Cortex of kidney (tissue), 1 donor: ENCODE measurements around the gene RFNG.

ENCODE experiments used
- DNase-seq: peaks from one replicate; lab custom pipeline; 2025; lab: John Stamatoyannopoulos, UW

RFNG gene

DNA sequence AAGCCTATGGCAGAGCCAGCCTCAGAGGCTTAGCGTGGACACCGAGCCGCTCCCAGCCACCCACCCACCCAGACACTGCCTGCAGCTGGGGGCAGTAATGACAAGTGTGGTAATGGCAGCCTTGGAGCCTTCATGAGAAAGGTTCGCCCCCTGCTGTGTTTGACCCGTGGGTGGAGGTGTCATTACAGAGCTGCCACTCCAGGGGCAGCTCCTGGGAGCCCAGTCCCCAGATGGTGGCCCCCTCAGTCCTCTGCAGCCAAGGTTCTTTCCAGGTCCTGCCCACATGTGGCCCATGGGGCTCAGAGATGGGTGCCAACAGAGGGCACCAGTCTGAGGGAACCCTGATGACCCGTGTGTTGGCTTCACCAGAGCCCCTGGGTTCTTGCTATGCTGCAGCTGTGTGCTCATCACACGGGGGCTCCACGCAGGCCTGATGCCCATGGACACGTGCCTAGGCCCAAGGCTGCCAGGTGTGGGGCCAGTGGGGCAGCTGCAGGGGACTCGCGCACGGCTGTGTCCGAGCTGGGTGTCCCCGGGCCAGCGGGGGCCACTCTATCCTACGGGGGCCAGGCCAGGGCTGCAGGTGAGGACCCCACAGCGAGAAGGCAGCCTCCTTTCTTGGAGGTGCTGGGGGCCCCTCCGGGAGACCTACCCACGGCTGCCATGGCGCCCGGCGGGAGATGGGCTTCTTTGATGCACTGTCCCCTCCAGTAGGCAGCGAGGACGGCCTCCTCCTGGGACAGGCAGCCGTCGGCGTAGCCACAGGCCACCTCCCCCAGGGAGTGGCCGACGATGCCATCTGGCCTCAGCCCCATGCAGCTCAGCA lies 38.3 kb upstream of the RFNG start:
- DNase-seq = no peak

GRCh38 chr17:82088838-82089722 lies 37.5 kb upstream of the RFNG start:
- no peak for DNase-seq

DNA sequence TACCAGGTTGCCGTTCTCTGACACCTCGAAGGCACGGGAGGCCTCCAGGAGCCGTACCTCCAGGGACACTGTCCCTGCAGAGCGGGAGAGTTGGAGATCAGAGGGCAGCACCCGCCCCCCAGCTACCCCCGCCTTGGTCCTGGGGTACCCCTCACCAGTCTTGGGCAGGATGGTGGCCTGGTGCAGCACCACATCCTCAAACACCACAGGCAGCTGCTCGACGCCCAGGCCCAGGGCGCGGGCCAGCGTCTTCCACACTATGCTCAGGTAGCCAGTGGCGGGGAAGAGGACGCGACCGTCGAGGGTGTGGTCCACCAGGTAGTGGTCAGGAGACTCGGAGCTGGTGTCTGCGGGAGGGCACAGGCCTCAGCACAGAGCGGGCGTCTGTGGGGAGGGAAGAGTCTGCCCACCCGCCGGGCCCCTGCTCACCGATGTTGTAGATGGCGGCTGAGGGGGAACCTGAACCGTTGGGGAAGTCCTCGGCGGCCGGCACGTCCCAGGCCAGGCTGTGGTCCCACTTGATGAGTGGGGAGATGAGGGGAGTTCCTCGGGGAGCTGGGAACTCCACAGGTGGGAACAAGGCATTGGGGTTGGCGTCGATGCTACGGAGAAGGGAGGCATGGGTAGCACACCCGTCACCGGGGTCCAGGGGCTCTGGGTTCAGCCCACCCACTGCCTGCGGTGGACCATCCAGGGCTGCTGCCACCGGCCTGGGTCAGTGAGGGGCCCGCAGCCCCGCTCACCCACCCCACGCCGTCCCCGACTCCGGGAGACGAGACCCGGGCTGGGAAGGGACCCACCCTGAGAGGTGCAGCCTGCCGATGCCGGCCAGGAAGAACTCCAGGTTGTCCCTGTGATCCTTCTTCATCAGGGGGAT lies 36.6 kb upstream of the RFNG start:
- DNase-seq = no peak

- DNase-seq = no peak
These were observed 35.6 kb upstream of the RFNG start for GRCh38 chr17:82086941-82087906.

GRCh38 chr17:82085931-82086764 lies 34.5 kb upstream of the RFNG start:
- no peak for DNase-seq

DNA sequence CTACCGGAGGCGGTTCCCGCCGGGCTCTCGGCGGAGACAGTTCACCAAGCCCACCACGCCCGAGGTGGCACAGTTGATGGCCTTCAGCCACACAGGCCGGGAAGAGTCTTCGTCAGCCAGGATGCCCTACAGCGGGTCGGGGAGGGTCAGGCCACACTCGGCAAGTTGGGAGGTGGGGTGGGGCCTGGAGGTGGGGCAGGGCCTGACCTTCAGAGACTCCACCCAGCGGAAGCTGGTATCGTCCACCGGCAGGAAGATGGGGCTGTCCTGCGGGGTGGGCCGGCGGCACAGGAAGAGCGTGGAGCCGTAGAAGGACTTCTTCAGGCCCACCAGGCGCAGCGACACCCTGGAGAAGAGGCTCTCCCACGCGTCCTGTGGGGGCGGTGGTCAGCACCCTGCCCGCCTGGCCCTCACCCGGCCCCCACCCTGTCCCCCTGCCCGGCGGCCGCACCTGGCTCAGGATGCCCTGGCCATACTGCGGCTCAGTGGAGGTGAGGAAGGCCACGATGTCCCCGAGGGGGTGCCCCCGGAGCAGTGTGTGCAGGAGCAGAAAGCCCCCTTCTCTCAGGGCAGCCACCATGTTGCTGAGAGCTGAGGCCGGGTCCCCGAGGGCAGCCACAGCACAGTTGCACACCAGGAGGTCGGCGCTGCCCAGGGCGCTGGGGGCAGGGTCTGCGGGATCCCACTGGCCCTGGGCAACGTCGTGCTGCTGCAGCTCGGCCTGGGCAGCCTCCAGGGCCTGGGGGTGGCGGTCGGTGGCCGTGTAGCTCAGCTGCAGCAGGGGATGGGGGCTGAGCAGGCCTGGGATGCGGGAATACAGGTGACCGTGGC lies 33.6 kb upstream of the RFNG start:
- DNase-seq = no peak

DNA sequence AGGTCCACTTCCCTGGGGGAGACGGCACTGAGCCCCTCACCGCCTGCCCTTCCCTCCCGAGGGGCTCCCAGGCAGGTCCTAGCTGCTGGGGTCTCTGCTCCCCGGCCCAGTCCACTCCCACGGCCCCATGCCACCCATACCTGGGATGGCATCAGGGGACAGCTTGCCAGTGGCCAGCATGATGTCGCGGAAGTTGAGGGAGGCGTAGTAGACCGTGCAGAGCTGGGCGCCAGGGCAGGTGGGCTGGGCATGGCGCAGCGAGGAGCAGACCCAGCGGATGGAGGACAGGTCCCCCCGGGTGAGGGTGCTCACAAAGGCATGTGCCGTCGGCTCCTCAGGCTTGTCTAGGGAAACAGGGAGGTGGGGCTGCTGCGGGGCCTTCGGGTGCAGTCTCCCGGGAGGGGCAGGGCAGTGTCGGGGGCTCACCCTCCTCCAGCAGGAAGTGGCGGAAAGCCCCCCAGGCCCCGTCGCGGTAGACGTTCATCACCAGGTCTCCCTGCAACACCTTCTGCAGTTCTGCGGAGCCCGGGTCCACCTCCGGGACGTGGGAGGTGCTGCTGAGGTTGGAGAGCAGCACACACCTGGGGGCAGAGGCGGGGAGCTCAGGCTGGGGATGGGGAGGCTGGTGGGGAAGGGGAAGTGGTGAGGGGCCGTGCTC lies 32.9 kb upstream of the RFNG start:
- DNase-seq = no peak

- DNase-seq = no peak
These were observed 32.1 kb upstream of the RFNG start for GRCh38 chr17:82083533-82084359.

- no peak for DNase-seq
These were observed 31.4 kb upstream of the RFNG start for GRCh38 chr17:82083009-82083408.

- DNase-seq = no peak
These were observed 30.8 kb upstream of the RFNG start for GRCh38 chr17:82082456-82082855.

DNA sequence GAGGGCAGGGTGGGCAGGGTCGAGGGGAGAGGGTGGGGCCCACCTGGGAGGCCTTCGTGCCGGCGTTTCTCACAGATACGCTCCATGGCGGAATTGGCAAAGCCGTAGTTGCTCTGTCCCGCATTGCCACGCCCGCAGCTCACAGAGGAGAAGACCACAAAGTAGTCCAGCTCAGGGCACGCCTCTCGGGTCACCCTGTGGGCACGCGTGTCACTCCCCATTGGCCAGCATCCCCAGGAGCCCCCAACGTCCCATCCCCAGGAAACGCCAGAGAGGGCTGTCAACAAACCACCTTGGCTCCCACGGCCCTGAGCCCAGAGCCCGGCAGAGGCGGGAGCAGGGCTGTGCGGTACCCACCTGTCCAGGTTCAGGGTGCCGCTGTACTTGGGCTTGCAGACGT lies 30.4 kb upstream of the RFNG start:
- no peak for DNase-seq

- DNase-seq = no peak
These were observed 29.9 kb upstream of the RFNG start for GRCh38 chr17:82081546-82081945.

DNA sequence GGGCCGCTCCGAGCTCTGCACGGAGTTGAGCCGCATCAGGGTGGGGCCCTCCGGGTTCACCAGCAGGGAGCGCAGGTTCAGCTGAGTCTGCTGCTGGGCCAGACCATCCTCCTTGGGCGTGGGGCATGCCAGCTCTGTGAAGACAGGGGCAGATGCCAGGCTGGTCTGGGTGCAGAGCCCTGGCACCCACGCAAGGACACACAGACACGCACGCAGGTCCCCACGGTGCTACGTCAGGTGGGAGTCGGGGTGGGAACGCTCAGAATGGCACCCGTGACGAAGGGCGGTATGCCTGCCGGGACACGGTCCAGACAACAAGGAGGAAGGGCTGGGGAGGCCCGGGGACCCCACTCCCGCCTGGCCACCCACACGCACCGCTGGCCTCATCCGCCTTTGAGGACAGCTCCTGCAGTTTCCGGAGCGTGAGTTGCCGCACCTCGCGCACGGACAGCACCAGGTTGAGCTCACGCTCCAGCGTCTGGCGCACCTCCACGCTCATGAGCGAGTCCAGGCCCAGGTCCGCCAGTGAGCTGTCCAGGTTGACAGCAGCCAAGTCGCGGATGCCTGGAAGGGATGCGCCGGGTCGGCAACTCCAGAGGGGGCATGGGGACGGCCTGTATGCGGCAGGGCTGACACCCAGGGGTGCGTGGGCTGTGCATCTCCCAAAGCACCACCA lies 29.3 kb upstream of the RFNG start:
- DNase-seq = no peak

- DNase-seq = no peak
These were observed 28.6 kb upstream of the RFNG start for GRCh38 chr17:82080048-82080788.

- DNase-seq = no peak
These were observed 27.5 kb upstream of the RFNG start for GRCh38 chr17:82079001-82079677.

DNA sequence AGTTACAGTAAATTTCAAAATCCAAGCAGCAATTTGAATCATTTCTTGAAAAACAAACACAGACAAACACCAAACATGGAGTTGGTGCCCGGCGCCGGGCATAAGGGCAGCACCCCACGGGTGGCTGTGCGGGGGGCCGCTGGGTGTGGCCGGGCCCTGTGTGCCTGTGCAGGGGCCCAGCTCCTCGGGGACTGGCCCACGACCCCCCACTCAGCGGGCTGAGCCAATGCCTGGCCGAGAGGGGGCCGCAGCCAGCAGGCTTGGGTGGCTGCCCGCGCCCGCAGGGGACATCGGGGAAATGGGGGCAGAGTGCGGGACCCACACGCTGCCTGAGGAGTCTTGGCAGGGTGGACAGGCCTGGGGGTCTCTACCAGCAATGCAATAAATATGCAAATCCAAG lies 26.8 kb upstream of the RFNG start:
- DNase-seq = no peak
